CD4-positive, alpha-beta T cell treated with Interleukin-2 at 100 ng/mL for 4 hours (primary cell): ENCODE results near the gene IL26.
"Not testable (repeated sequence)": the region's sequence is repeated elsewhere in the genome, so short reads cannot be mapped to it uniquely, and the experiment has no call there.

Source experiments
- DNase-seq: peaks from one replicate; pipeline ENCODE4 v3.0.0-alpha.2; 2020; ENCODE audit warnings: low spot score

Gene IL26

DNA sequence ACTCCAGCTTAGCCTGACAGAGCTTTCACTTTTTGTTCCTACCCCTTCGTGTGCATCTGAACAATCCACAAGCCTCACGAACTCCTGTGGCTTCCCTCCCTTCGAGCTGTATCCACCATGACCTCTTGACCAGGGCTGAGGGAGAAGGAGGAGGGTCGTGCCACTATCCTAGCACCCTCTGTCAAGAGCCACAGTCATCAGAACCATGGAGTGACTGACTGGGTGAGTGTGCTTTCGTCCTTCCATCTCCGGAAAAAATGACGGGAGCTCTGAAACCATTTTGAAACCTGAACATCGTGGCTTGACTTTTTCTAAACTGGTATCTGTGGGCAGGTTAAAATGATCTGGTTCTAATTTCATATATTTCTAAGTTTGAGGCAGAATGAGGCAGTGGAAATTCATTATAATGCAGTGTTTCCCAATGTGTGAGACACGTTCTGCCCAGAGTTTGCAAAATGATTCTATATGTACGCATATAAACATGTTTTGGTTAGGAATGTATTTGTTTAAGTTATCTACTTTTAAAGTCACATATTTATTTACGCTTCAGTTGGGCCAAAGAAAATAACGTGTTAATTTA is 27.0 kb downstream of the IL26 start:
- no peak for DNase-seq

- peak; percentile 38 for DNase-seq
Observed at GRCh38 chr12:68190301-68190700, 35.3 kb downstream of the IL26 start.

DNA sequence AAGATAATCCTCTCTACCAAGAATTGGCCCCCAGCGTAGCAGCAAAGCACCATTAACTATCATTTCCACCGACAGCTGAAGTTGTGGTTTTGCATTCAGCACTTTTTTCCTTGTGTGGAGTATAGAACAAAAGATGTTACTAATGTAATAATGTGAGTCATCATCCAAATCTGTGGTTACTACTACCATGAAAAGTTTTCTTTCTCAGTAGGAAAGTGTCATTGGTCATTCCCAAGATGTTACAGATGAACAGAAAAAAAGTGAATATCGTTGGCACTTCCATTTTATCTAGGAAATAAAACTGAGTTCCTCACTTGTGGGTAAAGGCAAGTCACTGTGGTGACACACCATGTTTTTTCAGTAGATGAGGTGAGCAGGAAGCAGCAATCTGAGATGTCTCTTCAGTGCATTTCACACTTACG is 35.8 kb downstream of the IL26 start:
- peak; percentile 76 for DNase-seq

DNA sequence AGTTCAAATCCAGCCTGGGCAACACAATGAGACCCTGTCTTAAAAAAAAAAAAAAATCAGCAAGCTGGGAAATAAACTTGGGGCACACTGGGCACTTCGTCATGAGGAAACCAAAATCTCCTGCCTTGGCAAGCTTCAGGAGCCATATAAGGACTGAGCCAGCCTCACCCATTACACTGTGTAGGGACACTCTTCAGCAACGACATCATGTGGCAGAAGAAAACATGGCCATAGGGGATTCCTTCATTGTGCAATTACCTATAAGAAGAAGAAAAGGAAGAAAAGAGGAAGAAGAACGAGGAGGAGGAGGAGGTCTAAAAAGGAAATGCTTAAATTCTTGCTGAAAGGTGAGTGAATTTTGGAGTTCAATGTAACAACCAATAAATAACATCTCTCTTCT is 40.0 kb downstream of the IL26 start:
- DNase-seq, result no peak

- DNase-seq, result peak; percentile 66
Observed at GRCh38 chr12:68180792-68181744, 44.5 kb downstream of the IL26 start.

GRCh38 chr12:68178774-68179439 is 46.7 kb downstream of the IL26 start:
- no peak for DNase-seq

- no peak for DNase-seq
Observed at GRCh38 chr12:68178184-68178583, 47.4 kb downstream of the IL26 start.

DNA sequence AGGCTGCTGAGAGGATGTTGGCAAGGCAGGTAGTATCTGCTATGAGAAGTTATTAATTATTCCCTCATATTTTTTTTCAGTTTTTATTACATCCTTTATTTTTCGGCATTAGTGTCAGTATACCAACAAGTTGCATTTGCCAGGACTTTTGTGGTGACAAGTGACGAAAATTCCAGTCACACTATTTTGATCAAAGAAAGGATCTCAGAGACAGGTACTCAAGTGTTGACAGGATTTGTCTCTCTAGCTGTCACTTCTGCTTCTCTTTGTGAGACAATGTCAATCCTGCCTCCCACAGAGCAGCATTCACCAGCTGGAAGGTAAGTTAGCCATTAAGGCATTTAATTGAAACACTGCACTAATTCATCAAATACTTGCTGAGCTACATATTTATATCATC is 48.0 kb downstream of the IL26 start:
- no peak for DNase-seq

DNA sequence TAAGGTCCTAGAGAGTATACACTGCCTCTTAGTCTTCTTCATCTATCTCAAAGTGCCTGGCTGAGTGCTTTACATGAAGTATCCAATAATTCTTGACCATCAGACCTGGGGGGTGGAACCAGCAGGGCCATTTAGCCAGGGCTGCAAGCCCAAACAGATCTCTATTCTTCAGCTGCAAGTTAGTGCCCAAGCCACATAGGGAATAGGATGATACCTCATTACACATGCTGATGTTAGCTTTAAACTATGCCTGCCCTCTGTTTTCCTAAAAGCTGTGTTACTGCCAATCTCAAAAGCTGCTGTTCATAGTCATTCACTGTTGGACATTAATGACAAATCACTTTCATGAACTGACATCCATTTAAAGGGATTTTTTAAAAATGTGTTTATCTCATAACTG is 49.4 kb downstream of the IL26 start:
- no peak for DNase-seq

GRCh38 chr12:68175557-68176061 is 50.0 kb downstream of the IL26 start:
- DNase-seq, result peak; percentile 77

- DNase-seq, result not testable (repeated sequence)
Observed at GRCh38 chr12:68174761-68175160, 50.8 kb downstream of the IL26 start.

GRCh38 chr12:68173792-68174191 is 51.8 kb downstream of the IL26 start:
- no peak for DNase-seq

DNA sequence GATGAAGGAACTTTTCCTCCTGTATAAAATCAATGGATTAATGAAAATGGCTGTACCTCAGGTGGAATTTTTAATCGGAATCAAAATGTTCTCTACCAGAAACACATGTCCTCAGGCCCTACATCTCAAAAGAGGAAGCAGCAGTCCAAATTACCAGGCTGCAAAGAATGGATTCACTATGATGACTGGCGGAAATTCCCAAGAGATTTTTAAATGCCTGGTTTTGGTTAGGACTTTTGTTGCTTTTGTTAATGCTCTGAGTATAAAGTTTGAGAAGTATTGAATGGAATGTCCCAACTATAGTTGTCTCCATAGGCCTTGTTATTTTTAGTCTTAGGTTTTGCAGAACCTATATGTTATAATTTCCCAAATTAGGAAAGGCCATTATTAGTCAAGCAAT is 54.9 kb downstream of the IL26 start:
- DNase-seq, result no peak

DNA sequence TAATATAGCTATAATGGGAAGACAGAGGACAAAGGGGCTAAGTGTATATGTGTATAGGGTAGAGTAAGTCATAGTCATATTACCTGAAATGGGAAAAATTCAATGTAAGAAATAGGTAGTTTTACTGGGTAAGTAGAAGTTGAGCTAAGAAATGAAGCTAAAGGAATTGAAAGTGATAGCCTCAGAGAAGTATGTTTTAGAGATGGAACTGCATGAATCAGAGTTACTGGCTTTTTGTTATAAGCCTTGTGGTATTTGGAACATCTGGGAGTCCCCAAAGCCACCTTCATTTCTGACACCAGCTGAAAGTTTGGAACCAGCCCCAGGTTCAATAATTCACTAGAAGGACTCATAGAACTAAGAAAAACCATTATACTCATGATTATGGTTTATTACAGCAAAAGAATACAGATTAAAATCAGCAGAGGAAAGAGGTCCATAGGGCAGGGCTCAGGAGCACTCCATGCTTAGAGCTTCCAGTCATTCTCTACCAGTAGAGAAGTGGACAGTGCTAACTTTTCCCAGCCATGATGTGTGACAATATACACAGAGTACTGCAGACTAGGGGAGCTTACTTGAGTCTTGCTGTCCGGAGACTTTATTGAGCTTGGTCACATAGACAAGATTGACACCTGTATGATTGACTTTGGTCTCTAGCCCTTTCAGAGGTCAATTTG is 56.3 kb downstream of the IL26 start:
- DNase-seq, result no peak

DNA sequence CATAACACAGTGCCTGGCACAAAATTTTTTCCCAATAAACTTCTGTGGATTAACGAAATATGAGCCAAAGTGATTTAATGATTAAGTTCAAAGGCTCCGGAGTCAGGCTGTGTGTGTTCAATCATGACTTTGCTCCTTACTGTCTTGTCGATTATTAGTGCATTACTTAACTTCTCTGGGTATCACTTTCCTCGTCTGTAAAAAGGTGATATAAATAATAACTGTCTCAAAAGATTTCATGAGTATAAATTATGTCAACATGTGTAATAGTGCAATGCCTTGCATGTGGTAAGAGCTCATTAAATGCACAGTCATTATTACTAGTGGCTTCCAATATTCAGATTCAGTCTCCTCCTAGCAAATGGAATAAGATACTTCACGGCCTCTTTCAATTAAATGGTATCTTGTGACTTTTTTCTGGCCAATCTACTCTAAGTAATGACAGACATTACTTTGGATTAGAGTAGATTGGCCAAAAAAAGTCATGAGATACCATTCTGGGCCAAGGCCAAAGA is 59.2 kb downstream of the IL26 start:
- no peak for DNase-seq

GRCh38 chr12:68163560-68164081 is 62.0 kb downstream of the IL26 start:
- peak; percentile 53 for DNase-seq

GRCh38 chr12:68162374-68162773 is 63.2 kb downstream of the IL26 start:
- no peak for DNase-seq

GRCh38 chr12:68159681-68160304 is 65.8 kb downstream of the IL26 start, which contains the start of gene IFNG:
TSS of gene IFNG (minus strand) at chr12:68159740. CDS start at chr12:68159615, 125 bp downstream.
- DNase-seq, result peak; percentile 65

- DNase-seq, result peak; percentile 70
Observed at GRCh38 chr12:68158432-68158831, 67.2 kb downstream of the IL26 start.

DNA sequence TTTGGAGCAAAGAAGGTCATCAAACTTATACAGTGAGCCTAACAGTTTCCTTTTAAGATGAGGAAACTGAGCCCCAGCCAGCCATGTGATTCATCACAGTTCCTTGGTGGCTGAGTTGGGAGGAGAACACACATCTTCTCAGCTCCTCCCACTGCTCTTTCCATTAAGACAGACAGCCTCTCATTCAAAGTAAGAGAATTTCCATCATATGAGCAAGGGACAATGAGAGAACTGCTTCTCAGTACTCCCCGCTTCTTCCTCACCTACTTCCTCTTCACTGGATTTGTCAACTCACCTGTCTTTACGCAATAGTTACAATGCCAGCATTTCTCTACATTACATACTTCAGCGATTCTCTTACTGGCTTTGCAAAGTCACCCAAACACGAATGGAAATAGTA is 68.2 kb downstream of the IL26 start:
- peak; percentile 26 for DNase-seq

- no peak for DNase-seq
Observed at GRCh38 chr12:68156636-68157035, 69.0 kb downstream of the IL26 start.
